Activated CD4-positive, alpha-beta T cell treated with anti-CD3 and anti-CD28 coated beads, Interleukin-2, amount 50 U/mL, for 16 hours (primary cell): Measurements from ENCODE around the gene DEDD2.

Source experiments
- DNase-seq: peaks from one replicate; pipeline ENCODE4 v3.0.0-alpha.2; 2020

The DEDD2 gene

DNA sequence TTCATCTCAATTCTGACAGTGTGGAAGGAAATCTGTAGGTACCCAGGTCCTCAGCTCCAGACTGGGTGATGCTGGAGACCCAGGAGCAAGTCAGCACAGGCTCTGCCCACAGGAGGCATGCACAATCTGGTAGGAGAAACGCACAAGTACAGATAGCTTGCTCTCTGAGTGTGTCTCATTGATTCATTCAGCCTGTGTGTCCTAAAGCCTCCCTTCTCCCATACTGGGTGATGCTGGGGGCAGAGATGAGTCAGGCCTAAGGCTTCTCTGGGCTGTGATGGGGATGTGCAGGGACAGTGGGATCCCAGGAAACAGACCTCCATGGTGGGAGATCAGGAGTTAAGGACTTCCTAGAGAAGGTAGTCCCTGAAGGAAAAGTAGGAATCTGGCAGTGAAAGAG lies 9.4 kb upstream of the DEDD2 start:
- DNase-seq: no peak

DNA sequence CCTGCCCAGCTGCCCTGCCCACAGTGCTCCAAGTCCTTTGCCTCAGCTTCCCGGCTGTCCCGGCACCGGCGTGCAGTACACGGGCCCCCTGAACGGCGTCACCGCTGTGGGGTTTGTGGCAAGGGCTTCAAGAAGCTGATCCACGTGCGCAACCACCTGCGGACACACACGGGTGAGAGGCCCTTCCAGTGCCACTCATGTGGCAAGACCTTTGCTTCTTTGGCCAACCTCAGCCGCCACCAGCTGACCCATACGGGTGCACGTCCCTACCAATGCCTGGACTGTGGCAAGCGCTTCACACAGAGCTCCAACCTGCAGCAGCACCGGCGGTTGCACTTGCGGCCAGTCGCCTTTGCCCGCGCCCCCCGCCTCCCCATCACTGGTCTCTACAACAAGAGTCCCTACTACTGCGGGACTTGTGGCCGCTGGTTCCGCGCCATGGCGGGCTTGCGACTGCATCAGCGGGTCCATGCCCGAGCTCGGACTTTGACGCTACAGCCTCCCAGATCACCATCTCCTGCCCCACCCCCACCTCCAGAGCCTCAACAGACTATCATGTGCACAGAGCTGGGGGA lies 8.3 kb upstream of the DEDD2 start:
- DNase-seq: no peak

DNA sequence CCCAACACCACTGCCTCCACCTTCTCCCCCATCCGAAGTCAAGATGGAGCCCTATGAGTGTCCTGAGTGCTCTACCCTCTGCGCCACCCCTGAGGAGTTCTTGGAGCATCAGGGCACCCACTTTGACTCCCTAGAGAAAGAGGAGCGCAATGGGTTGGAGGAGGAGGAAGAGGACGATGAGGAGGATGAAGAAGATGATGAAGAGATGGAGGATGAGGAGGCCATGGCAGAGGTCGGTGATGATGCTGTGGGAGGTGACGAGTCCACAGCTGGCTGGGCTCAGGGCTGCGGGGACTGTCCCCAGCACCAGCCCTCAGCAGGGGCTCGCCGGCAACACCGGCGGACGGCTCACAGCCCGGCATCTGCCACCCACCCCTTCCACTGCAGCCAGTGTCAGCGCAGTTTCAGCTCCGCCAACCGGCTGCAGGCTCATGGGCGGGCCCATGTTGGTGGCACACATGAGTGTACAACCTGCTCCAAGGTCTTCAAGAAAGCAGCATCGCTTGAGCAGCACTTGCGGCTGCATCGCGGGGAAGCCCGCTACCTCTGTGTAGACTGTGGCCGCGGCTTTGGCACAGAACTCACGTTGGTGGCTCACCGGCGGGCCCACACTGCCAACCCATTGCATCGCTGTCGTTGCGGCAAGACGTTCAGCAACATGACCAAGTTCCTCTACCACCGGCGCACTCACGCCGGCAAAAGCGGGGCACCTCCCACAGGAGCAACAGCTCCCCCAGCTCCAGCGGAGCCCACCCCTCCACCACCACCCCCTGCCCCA lies 7.7 kb upstream of the DEDD2 start:
- DNase-seq: no peak

DNA sequence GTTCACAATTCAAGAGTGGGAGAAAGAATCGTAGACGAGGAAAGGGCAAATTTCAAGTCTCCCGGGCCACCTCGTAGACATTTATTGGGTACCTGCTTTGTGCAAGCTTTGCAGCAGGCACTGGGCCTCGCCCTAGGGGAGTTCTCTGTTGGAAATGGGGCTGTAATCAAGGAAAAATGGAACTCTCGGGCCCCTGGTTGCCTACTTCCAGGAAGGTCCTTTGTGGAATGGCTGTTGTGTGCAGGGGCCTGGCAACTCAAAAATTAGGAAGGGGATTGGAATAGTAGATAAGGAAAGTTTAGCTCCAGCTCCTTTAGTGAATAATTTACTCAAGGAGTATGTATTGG lies 3.2 kb upstream of the DEDD2 start:
- no peak for DNase-seq

DNA sequence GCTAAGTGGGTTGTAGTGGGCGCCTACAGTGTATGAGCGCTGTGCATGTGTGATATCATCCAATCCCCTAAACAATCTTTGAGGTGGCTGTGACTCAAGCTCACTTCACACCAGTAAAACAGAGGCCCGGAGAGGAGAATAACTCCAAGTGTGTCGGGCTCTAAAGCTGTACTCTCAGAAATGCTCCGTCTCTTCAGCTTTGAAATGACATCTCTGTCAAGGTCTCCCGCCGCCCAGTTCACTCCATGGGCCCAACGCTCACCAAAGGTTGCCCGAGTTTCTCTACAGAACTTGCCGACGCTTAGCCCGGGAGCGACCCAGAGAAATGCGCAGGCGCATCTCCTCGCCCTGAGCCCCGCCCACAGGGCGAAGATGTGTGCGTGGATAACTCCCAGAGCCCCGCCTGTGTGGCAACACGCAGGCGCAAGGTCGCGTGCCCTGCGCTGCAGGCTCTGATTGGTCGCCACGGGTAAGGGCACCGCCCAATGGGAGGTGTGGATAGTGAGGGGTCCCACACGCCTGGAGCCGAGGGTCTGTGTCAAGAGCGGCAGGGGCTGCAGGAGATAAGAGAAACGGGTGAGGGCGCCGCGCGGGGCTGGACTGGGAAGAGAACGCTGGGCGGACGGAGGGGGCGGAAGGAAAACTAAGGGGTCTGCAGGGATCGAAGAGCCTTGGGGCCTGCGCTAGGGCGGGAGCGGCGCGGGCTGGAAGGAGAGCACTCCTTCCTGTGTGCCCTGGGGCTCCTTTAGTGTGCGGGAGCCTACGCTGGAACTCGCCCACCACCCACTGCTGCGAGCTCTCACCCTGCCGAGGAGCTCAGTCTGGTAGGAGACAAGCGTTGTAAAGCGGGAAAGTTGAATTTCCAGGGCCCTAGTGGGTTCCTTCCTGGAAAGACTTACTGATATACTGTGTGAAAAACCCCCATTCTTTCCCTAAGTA lies 2.6 kb upstream of the DEDD2 start, which contains the start of gene ZNF526:
Gene ZNF526 (plus strand): TSS at position 501 of the 939 bp plus-strand sequence. CDS start 4,092 bp downstream, outside the sequence.
- DNase-seq: peak; percentile 99

DNA sequence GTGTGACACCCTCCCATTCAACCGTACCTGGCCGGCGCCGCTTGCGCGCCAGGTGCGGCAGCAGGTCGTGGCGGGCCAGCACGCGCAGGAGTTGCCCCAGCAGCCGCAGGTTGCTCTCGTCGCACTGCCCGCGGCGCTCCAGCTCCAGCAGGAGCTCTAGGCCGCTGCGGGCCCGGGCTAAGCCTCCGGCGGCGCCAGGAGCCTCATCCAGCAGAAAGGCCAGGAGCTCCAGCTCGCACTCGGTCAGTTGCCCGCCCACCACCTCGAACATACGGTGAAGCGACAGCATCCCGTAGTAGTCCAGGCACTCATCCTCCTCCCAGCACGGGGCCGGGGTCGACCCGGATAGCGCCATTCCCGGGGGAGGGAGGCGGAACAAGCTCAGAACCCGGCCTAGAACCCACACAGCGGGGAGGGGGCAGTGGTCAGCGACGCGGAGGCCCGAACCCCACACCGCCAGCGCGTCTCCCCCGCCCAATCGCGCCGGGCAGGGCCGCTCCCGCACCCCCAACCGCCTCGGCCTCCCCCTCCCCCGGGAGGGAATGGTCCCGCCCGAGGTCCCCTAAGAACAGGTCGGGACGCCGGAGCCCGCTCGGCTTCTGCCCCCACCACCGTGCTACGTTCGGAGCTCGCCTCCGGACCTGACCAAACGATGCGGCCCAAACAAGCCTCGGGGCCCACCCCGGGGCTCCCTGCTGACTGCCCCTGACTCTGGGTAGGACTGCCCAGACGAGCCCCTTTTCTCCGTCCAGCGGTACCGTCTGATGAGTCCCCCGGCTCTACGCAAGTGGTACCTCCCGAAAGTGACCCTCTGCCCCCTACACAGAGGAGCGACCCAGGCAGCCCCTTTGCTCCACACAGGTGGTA lies 591 bp downstream of the DEDD2 start:
- DNase-seq: no peak

DNA sequence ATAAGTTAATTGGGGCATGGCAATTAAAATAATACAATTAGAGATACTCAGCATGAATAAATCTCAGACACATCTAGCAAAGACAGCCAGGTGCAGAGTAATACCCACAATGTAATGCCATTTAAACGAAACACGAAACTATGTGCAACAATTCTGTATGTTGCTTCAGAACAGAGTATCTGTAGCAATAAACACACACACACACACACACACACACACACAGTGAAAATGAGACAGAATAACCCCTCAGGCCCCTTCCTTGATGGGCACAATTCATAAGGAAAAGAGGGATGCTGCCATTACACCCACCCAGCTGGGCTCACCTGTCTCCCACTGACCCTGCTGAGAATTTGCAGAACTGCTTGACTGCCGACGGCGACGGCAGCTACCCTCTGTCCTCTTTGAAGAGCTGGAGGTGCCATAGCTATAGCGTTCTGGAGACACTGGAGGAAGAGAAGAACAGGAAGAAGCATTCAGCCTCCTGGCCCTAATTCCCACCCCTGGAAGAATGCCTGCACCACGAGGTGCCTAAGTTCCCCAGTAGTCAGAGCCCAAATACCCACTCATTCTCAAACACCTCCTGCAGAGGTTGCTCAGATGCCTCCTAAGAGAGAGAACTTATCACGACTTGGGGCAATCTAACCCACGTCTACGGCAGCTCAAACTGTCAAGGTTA lies 2.5 kb downstream of the DEDD2 start:
- DNase-seq: no peak

DNA sequence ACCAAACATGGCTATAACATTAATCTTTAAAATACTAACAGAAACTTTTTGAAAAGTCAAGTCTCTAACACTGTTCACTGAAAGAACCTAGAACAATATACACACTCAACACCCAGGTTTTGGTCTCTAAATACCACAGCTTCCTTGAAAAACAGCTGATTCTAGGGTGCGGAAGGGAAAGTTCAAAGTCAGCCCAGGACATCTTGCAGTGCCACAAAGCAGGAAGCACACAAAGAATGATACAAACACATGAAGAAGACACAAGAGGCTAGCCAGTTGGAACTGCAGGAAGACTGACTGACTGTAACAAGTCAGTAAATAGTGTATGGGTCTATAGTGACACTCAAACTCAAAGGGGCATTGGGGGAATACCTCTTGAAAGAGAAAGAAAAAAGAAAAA lies 4.6 kb downstream of the DEDD2 start:
- no peak for DNase-seq

DNA sequence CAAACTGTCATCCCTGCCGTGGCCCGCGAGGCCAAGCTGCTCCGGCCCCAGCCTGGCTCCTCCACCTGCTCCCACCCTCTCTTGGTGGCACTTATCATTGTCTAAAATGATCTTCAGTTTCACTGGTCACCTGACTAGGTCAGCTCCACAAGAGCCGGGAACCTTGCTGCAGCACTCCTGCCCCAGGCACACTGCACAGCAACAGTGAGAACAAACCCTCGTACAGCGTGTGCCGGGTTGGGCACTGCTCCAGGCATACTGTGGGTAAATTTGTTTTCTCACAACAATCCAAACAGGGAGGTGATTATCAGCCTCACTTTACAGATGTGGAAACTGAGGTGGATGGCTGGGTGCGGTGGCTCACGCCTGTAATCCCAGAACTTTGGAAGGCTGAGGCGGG lies 8.9 kb downstream of the DEDD2 start:
- DNase-seq: no peak

DNA sequence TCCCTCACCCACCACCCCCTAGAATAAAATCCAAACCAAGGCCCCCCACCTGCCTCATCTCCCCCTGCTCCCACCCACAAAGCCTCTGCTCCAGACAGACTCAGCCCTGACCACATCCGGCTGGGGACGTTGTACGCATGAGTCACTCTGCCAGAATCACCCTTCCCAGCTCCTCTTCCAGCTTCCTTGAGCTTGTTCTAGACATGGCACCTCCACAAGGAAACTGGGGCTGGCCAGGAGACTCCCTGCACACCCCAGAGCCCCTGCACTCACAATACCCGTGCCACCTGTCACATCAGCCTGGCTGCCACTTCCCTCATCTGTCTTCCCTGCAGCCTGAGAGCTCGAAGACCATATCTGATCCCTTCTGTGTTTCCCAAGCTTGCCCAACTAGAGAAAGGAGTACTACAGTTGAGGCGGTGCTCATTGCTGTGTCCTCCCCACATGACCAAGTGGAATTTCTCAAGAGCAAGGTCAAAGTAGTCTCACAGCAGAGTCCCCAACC lies 9.7 kb downstream of the DEDD2 start:
- DNase-seq: no peak

DNA sequence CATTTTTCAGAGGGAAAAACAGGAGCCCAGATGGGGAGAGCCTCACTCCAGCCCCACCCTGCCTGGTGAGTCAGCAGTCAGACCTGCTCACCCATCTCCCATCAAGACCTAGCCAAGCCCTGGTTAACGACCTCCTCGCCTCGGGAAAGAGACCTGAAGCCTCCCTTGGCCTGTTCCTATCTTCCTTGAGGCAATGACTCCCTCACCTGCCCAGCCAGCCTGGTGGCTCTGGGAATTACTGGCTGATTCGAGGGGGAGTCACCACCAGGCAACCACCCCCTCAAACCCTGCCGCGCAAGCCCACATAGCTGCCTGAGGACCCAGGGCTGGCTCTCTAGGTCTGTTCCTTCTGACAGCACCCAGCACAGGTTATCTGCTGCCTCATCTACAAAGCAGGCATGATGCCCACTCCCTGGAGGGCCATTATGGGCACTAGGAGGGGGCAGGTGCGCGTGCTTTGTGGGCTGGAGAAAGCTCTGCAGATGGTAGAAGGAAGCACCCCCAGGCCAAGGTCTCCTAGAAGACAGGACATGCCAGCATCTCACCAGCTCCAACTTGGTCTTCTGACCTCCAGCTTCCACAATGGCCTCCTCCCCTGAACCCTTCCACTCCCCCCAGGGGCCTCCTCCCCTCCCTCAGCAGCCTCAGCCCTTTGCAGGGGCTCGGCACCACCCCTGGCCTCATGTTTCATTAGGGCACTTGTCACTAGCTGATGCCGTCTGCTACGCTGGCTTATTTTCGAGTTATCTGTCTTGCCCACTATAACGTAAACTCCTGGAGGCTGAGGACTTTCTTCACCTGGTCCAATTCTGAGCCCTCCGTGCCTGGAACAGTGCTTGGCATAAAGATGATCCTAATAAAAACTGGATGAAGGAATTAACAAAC lies 10.4 kb downstream of the DEDD2 start:
- DNase-seq: no peak

DNA sequence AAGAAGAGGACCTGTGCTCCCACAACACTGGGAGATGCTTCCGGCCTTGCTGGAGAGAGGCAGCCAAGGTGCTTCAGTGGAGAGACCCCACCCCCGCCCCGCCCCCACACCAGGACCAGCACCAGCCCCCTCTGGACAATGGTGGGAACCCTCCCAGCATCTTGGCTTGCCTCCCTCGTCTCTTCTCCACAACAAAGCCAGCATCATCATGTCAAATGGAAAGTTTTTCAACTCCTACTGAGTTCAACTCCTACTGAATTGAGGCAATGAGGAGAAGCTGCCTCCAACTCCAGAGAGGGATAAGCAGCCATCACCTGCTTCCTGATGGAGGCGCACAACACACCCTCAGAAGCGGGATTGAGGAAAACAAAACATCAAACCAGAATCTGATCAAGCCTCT lies 12.8 kb downstream of the DEDD2 start:
- DNase-seq: no peak

DNA sequence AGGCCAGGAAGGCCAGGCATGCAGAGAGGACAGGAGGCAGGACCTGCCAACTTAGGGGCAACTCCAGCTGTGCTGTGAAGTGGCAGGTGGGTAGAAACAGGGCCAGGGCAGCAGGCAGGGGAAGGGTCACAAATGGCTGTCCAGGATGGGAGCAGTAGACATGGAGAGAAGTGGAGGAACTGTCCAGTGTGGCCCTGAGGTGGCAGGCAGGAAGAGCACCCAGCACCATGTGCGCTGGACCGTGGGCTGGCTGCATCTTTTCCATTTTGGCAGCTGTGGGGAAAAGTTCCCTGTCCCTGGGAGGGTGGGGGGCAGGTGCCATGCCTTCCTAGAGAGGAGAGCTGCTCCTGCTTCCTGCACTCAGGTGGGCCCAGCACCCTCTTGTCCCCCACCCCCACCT lies 13.8 kb downstream of the DEDD2 start:
- no peak for DNase-seq

DNA sequence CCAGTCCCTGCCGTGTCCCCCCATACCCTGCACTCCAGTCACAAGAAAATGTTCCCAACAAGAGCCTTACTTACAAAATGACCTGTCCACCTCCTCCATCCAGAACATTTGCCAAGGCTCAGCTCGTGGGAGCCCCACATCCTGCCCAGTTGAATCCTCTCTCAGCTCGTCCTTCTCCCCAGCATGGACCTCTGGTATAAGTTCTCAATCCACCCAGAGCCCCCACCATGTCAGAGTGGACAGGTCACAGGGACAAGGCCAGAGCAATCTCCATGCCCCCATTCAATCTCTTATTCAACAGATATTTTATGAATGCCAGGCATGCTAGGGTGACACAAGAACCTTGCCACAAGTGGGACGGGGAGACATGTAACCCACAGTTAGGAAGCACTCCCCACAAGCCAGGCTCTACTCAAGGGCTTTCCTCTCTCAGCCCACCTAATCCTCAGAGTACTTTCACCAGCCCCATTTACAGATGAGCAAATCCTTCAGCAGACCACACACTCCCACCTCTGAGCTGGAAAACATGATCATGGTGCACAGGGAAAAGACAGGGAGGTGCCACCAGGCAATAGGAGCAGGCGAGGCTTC lies 15.1 kb downstream of the DEDD2 start:
- no peak for DNase-seq

DNA sequence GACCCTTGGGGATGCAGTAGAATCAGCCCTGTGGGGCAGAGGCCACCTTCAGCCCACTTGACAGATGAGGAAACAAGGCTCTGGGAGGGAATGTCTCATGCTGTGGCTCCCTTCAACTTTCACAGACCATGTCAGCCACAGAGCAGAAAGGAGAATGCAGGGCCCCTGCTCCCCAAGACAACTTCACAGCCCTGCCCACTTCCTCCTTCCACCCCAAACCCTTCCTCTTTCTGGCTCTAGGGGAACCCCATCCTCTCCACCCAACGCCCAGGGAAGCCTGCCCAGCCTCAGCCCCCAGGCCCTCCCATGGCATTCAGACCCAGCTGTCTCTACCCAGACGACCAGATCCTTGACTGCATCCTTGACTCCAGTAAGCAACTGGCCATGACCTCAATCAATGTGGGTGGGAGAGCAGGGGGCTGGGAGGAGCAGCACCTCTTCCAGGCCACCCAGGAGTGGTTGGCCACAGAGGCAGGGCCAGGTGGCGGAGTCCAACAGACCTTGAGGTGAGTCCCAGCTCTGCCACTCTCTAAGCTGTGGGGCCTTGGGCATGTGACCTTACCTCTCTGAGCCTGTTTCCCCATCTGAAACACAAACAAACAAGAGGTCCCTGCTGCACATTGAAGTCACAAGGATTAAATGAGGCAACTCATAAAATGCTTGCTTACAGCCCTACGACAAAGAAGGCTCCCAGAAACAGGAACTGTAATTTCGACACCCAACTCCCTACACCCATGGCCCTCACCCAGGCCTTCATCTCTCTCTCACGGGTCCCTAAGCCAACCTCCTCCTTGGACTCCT lies 15.8 kb downstream of the DEDD2 start:
- DNase-seq: peak; percentile 70

DNA sequence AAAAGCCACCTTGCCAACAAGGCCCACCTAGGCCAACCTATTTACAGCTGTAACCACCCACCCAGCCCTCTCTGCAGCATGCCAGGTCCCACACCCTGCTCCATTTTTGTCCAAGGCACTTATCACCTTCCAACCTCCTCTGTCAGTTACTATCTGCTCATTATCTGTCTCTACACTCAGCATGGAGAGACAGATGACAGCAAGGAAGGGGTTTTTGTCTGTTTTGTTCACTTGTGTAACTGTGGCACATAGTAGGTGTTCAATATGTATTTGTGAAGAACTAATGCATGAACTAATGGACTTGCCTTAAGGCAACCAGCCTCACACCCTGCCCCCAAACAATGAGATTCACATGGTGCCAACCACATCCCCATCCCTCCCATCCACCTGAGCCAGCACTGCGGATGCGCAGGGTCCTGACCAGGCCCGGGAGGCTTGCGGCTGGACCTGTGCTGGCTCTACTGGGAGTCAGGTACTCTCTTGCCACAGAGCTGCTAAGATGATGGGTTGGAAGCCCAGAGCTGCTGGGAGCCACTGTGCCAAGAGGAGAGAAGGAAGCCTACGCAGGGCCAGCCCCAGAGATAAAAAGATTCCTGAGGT lies 17.3 kb downstream of the DEDD2 start:
- DNase-seq: no peak

DNA sequence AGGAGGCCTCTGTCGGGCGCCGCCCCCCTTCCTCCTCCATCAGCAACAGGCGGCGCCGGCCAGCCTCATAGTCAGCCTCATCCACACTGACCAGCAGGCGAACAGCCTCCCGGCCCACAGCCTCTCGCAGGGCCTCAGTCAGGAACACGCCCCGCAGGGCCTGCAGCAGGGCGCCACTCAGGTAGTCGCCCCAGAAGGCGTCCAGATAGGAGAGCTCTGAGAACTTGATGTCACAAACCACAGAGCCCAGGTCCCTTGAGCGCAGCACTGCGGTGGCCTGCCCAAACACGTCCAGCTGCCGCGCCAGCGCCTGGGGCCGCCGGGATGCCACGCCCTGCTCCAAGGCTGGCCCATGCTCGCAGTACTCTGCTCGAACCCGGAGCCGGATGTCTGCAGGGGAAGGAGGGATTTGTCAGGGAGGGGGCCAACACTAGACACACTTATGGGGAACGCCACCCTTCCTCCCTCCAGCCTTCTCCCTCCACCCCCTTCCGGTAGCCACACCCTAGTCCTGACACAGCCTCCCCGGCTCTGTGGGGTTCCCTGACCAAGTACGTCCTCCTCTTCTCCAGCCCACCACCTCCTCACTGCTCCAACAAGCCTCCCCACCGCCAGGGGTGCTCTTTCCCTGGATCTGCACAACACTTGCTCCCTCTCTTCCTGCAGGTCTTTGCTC lies 17.9 kb downstream of the DEDD2 start:
- DNase-seq: peak; percentile 87

DNA sequence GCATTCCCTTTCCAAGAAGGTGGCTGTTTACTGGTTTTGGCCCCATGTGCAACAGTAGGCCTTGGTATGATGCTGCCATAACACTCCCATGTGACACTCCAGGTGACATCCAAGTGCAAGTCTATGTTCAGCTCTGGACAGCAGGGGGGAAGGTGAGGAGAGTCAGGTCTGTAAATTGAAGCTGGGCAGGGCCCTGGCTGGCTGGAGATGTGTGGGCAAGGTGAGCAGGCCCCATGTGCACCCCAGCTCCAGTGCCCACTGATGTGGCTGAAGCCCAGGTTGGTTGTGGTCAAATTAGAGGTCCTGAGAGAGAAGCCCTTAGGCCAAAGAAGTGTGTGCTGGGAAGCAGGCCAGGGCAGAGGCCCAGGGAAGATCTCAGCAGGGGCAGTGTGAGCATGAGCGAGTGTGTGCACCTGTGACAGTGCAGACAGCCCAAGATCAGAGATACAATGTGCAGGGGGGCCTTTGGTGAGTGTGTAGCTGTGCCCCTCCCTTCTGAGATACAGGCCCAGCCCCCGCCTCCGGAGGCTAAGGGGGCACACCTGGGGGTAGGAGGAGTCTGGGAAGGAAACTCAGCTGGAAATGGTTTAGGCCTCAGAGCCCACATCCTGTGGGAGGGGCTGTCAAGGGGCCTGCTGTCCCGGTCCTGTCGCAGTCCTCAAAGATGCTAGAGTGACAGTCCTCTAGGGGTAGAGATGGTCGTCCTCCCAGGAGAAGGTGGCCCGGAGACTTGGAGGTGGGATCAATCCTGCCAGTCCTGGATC lies 18.6 kb downstream of the DEDD2 start:
- peak; percentile 81 for DNase-seq
